HG03442 (cell line): ENCODE data around the gene SMTN.

ENCODE experiments used
- ATAC-seq: cut with Tn5 transposase; IDR thresholded peaks from one replicate; pipeline ENCODE4 v1.9.1; 2021; ENCODE audit warnings: mild to moderate bottlenecking, moderate library complexity; ENCODE audit not compliant: unreplicated experiment

SMTN gene

DNA sequence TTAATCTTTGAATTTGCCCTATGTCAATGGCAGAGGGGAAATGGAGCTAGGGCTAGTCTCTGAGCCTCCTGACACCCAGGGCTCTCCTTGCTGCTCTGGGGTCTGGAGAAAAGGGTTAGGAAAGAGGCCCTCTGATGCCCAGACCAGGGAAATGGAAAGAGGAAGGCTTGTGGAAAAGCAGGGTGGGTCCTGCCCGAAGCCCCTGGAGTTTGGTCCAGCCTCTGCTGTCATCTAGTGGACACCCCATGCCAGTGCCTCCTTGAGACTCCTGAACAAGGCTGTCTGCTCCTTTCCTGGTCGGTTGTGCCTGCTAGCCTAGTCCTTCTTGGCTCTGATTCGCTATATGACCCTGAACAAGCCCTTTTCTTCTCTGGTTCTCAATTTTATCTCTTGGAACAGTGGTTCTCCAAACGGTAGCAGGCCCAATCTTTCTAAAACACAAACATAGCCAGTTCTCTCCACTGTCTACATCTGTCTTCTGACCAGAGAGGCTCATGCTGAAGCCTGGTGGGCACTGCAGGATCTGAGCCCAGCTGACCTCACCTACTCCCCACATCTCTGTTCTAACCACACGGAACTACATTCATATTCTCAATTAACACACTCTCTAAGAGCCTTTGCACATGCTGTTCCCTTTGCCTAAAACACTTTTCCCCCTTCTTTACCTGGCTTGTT lies 68.0 kb downstream of the SMTN start:
- no peak for ATAC-seq

GRCh38 chr22:31150615-31151014 lies 69.5 kb downstream of the SMTN start:
- no peak for ATAC-seq

DNA sequence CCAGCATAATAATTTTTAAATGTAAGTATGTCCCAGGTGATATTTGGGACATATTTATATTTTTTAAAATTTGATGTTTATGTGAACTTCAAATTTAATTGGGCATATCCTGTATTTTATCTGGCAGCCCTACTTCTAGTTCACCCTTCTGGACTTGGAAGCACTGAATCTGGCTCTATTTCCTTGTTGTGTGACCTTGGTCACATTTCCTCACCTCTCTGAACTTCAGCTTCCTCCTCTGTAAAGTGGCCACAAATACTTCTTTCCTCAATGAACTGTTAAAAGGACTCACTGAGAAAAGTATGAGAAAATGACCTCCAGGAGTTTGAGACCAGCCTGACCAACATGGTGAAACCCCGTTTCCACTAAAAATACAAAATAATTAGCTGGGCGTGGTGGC lies 70.8 kb downstream of the SMTN start:
- ATAC-seq: no peak

GRCh38 chr22:31153357-31153756 lies 72.2 kb downstream of the SMTN start:
- no peak for ATAC-seq
